Measurements from ENCODE around the gene F2RL1. TPM values are rescaled to one million over a fixed set of nuclear protein-coding genes. Genes with fewer than 3 reads are reported as not detected.
A peak's percentile ranks its signal among the peaks of the same experiment; 100 is the strongest.
"Not testable (repeated sequence)": the region's sequence is repeated elsewhere in the genome, so short reads cannot be mapped to it uniquely, and the experiment has no call there.

Gene F2RL1, protein sequence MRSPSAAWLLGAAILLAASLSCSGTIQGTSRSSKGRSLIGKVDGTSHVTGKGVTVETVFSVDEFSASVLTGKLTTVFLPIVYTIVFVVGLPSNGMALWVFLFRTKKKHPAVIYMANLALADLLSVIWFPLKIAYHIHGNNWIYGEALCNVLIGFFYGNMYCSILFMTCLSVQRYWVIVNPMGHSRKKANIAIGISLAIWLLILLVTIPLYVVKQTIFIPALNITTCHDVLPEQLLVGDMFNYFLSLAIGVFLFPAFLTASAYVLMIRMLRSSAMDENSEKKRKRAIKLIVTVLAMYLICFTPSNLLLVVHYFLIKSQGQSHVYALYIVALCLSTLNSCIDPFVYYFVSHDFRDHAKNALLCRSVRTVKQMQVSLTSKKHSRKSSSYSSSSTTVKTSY
- total RNA-seq (ENCODE audit: unreplicated experiment) = 0.42 TPM
- long read RNA-seq, partial matches to known transcripts = 0 of 1 reads
- long read RNA-seq, other reads (novel, unspliced or antisense) = 0 of 1 reads

DNA sequence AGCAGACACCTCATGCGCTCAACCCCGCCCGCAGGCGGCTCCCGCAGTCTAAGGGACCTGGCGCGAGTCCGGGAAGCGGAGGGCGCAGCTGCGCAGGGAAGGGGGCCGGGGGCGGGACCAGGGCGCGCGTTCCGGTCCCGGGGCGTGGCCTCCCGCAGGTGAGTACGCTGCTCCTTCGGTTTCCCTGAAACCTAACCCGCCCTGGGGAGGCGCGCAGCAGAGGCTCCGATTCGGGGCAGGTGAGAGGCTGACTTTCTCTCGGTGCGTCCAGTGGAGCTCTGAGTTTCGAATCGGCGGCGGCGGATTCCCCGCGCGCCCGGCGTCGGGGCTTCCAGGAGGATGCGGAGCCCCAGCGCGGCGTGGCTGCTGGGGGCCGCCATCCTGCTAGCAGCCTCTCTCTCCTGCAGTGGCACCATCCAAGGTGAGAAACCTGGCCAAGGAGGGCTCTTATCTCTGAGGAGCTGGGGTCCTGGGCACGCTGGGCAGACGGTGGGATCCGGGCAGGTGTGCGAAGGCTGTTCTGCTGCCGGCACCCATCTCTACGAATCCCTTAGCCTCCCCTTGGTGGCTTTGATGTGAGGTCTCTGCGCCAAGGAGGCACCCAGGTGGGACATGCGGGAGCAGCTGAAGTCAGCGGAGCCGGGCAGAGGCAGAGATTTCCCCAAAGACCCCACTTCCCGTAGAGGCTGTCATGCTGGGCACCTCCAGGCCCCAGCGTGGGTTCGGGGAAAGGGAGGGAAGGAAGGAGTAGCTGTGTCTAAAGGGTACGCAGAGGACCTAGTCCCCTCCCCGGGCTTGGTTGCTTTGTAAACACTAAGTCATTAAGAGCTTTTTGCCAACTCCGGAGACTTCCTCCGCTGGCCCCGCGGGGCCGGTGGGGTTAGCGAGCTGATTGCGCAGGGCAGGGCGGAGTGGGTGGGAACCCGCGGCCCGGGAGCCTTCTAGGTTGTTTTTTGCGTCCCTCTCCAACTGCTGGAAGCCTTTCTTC is at the start of gene F2RL1:
Gene F2RL1, plus strand, starts transcription at position 187 of the 988 bp plus-strand sequence. Its CDS starts 153 bp downstream, at position 340.
- DNase-seq = peak; percentile 51
- Mint-ChIP-seq H3K36me3 (ENCODE audit: unreplicated experiment) (no peaks in the 10 kb centered on the region), H3K27ac (ENCODE audit: unreplicated experiment) (no peak within 1 kb of the TSS), H3K9me3 (ENCODE audit: unreplicated experiment) (no peaks in the 10 kb centered on the region), H3K4me3 (ENCODE audit: unreplicated experiment) (peak within 1 kb of the TSS; percentile 80), H3K4me1 (ENCODE audit: low read depth, unreplicated experiment) (no peaks in the 10 kb centered on the region), H3K27me3 (ENCODE audit: unreplicated experiment) (peaks cover 3% of the 10 kb centered on the region)
- TF ChIP-seq, protein P1, sequence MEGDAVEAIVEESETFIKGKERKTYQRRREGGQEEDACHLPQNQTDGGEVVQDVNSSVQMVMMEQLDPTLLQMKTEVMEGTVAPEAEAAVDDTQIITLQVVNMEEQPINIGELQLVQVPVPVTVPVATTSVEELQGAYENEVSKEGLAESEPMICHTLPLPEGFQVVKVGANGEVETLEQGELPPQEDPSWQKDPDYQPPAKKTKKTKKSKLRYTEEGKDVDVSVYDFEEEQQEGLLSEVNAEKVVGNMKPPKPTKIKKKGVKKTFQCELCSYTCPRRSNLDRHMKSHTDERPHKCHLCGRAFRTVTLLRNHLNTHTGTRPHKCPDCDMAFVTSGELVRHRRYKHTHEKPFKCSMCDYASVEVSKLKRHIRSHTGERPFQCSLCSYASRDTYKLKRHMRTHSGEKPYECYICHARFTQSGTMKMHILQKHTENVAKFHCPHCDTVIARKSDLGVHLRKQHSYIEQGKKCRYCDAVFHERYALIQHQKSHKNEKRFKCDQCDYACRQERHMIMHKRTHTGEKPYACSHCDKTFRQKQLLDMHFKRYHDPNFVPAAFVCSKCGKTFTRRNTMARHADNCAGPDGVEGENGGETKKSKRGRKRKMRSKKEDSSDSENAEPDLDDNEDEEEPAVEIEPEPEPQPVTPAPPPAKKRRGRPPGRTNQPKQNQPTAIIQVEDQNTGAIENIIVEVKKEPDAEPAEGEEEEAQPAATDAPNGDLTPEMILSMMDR (IDR thresholded peaks at IDR 0.05; ENCODE audit: partially characterized antibody, unreplicated experiment) = no peak

DNA sequence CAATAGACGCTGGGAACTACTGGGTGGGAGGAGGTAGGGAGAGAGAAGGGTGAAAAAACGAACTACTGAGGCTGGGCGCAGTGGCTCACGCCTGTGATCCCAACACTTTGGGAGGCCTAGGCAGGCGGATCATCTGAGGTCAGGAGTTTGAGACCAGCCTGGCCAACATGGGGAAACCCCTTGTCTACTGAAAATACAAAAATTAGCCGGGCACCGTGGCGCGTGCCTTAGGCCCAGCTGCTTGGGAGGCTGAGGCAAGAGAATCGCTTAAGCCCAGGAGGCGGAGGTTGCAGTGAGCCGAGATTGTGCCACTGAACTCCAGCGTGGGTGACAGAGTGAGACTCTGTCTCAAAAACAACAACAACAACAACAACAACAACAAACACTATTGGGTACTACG is 47.8 kb upstream of the F2RL1 start:
- not testable (repeated sequence) for H3K9me3 Mint-ChIP-seq (ENCODE audit: unreplicated experiment); H3K27me3 Mint-ChIP-seq (ENCODE audit: unreplicated experiment); DNase-seq; H3K4me1 Mint-ChIP-seq (ENCODE audit: low read depth, unreplicated experiment); H3K36me3 Mint-ChIP-seq (ENCODE audit: unreplicated experiment); H3K4me3 Mint-ChIP-seq (ENCODE audit: unreplicated experiment); H3K27ac Mint-ChIP-seq (ENCODE audit: unreplicated experiment)

DNA sequence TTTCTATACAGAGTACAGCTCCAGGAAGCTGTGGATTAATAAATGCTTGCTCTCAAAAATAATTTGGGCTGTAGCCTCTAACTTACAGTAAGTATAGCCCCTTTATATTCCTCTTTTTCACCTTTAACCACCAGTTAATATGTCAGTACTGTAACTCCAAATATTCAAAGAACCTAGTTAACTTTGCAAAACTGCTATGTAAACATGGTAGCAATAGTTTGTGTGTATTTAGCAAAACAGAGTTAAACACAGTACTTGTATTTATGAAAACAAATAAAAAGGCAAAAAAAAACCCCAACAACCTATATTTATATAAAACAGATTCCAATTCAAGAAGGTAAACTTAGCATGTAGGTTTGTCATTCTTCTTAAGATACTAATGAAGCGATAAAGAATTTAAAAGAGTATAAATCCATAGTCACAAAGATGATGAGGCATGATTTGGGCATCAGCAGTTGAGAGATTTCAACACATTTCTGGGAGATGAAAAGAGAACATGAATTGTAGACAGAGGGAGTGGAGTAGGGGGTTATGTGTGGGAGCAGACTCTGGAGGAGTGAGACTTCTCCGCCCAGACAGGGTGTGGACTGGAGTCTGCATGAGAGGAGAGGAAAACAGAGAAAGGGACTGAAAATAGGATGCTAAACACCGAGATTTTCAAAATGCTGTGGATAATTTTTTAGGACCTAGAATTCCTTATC is 47.0 kb upstream of the F2RL1 start:
- TF ChIP-seq, protein P1 (IDR thresholded peaks at IDR 0.05; ENCODE audit: partially characterized antibody, unreplicated experiment) = no peak
- no peak overlapping the region for H3K4me3 Mint-ChIP-seq (ENCODE audit: unreplicated experiment)
- no peaks in the 10 kb centered on the region for H3K27me3 Mint-ChIP-seq (ENCODE audit: unreplicated experiment)
- peaks cover 2% of the 10 kb centered on the region for H3K9me3 Mint-ChIP-seq (ENCODE audit: unreplicated experiment)
- H3K4me1 Mint-ChIP-seq (ENCODE audit: low read depth, unreplicated experiment) = no peaks in the 10 kb centered on the region
- no peak for DNase-seq
- H3K27ac Mint-ChIP-seq (ENCODE audit: unreplicated experiment) = no peak overlapping the region
- no peaks in the 10 kb centered on the region for H3K36me3 Mint-ChIP-seq (ENCODE audit: unreplicated experiment)

DNA sequence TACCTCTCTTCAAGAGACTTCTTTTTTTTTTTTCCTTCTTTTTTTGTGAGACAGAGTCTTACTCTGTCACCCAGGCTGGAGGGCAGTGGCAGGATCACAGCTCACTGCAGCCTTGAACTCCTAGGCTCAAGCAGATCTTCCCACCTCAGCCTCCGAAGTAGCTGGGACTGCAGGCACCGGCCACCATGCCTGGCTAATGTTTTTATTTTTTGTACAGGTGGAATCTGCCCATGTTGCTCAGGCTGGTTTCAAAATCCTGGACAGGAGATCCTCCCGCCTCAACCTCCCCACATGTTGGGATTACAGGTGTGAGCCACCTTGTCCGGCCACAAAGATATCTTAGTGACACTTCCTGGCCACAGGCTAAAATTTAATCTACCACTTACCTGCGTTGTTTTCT is 42.9 kb upstream of the F2RL1 start:
- H3K9me3 Mint-ChIP-seq (ENCODE audit: unreplicated experiment) = peaks cover 2% of the 10 kb centered on the region
- H3K27ac Mint-ChIP-seq (ENCODE audit: unreplicated experiment) = no peak overlapping the region
- no peak for DNase-seq
- no peaks in the 10 kb centered on the region for H3K27me3 Mint-ChIP-seq (ENCODE audit: unreplicated experiment)
- no peak overlapping the region for H3K4me3 Mint-ChIP-seq (ENCODE audit: unreplicated experiment)
- no peaks in the 10 kb centered on the region for H3K36me3 Mint-ChIP-seq (ENCODE audit: unreplicated experiment)
- TF ChIP-seq, protein P1 (IDR thresholded peaks at IDR 0.05; ENCODE audit: partially characterized antibody, unreplicated experiment) = no peak
- H3K4me1 Mint-ChIP-seq (ENCODE audit: low read depth, unreplicated experiment) = no peaks in the 10 kb centered on the region

DNA sequence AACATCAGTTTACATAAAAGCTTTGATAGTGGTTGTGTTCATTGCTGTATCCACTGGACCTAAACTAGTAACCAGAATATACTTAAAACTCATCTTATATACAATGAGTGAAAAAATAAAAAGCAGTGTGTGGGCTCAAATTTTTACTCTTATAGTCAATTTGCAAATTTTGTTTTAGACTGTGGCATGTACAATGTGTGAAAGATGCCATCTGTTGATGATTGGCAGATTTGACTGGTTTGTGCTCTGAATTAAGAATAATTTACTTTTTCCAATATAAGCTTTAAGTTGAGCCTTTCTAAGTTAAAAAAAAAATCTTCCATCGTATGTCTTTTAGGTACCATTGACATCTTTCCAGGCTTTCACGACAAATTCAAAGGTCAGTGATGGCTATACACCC is 42.4 kb upstream of the F2RL1 start:
- H3K36me3 Mint-ChIP-seq (ENCODE audit: unreplicated experiment) = no peaks in the 10 kb centered on the region
- no peak overlapping the region for H3K27ac Mint-ChIP-seq (ENCODE audit: unreplicated experiment)
- peaks cover 2% of the 10 kb centered on the region for H3K9me3 Mint-ChIP-seq (ENCODE audit: unreplicated experiment)
- no peak overlapping the region for H3K4me3 Mint-ChIP-seq (ENCODE audit: unreplicated experiment)
- no peak for DNase-seq
- no peaks in the 10 kb centered on the region for H3K27me3 Mint-ChIP-seq (ENCODE audit: unreplicated experiment)
- H3K4me1 Mint-ChIP-seq (ENCODE audit: low read depth, unreplicated experiment) = no peaks in the 10 kb centered on the region
- TF ChIP-seq, protein P1 (IDR thresholded peaks at IDR 0.05; ENCODE audit: partially characterized antibody, unreplicated experiment) = no peak

DNA sequence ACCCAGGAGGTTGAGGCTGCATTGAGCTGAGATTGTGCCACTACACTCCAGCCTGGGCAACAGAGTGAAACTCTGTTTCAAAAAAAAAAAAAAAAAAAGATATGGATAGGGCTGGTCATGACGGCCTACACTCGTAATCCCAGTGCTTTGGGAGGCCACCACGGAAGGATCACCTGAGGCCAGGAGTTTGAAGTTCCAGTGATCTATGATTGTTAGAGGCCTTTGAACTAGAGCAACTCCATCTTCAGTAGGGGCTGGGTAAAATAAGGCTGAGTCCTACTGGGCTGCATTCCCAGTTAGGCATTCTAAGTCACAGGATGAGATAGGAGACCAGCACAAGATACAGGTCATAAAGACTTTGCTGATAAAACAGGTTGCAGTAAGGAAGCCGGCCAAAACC is 38.2 kb upstream of the F2RL1 start:
- not testable (repeated sequence) for H3K9me3 Mint-ChIP-seq (ENCODE audit: unreplicated experiment); H3K4me1 Mint-ChIP-seq (ENCODE audit: low read depth, unreplicated experiment); H3K27ac Mint-ChIP-seq (ENCODE audit: unreplicated experiment)

More for the DNA sequence above, 38.2 kb upstream of the F2RL1 start:
- H3K27me3 Mint-ChIP-seq (ENCODE audit: unreplicated experiment); H3K36me3 Mint-ChIP-seq (ENCODE audit: unreplicated experiment); DNase-seq; H3K4me3 Mint-ChIP-seq (ENCODE audit: unreplicated experiment): not testable (repeated sequence)
